Measurements from ENCODE around the gene ARHGAP1.

ARHGAP1 gene

GRCh38 chr11:46701078-46701654 is 747 bp upstream of the ARHGAP1 start:
- Histone ChIP-seq H3K9ac (ENCODE audit: low read depth, low read length) (peak overlapping the region; percentile 99), H3K4me3 (ENCODE audit: low read depth, low read length) (peak overlapping the region; percentile 97), H3K36me3 (ENCODE audit: control insufficient read depth, insufficient read depth, low read length) (peaks cover 35% of the 10 kb centered on the region), H3K9me3 (ENCODE audit: control insufficient read depth, insufficient read depth, low read length) (no peaks in the 10 kb centered on the region), H3K27me3 (ENCODE audit: control insufficient read depth, insufficient read depth, low read length) (no peaks in the 10 kb centered on the region), H3K4me1 (ENCODE audit: control insufficient read depth, insufficient read depth, low read length) (no peaks in the 10 kb centered on the region)

GRCh38 chr11:46698597-46698996 is 1.8 kb downstream of the ARHGAP1 start:
- no peak overlapping the region for H3K9ac ChIP-seq (ENCODE audit: low read depth, low read length)

GRCh38 chr11:46697723-46698122 is 2.7 kb downstream of the ARHGAP1 start:
- H3K36me3 ChIP-seq (ENCODE audit: control insufficient read depth, insufficient read depth, low read length), result peaks cover 13% of the 10 kb centered on the region
- peak overlapping the region; percentile 8 for H3K9ac ChIP-seq (ENCODE audit: low read depth, low read length)
- H3K4me1 ChIP-seq (ENCODE audit: control insufficient read depth, insufficient read depth, low read length), result no peaks in the 10 kb centered on the region
- no peaks in the 10 kb centered on the region for H3K27me3 ChIP-seq (ENCODE audit: control insufficient read depth, insufficient read depth, low read length)
- H3K4me3 ChIP-seq (ENCODE audit: low read depth, low read length), result no peak overlapping the region
- no peaks in the 10 kb centered on the region for H3K9me3 ChIP-seq (ENCODE audit: control insufficient read depth, insufficient read depth, low read length)

More at GRCh38 chr11:46698597-46698996, 1.8 kb downstream of the ARHGAP1 start:
- Histone ChIP-seq H3K9me3 (ENCODE audit: control insufficient read depth, insufficient read depth, low read length) (no peaks in the 10 kb centered on the region), H3K27me3 (ENCODE audit: control insufficient read depth, insufficient read depth, low read length) (no peaks in the 10 kb centered on the region), H3K36me3 (ENCODE audit: control insufficient read depth, insufficient read depth, low read length) (peaks cover 20% of the 10 kb centered on the region), H3K4me3 (ENCODE audit: low read depth, low read length) (no peak overlapping the region), H3K4me1 (ENCODE audit: control insufficient read depth, insufficient read depth, low read length) (no peaks in the 10 kb centered on the region)

GRCh38 chr11:46697303-46697702 is 3.1 kb downstream of the ARHGAP1 start:
- Histone ChIP-seq H3K9ac (ENCODE audit: low read depth, low read length) (no peak overlapping the region), H3K27me3 (ENCODE audit: control insufficient read depth, insufficient read depth, low read length) (no peaks in the 10 kb centered on the region), H3K4me3 (ENCODE audit: low read depth, low read length) (no peak overlapping the region)

GRCh38 chr11:46696212-46696558 is 4.2 kb downstream of the ARHGAP1 start:
- H3K9me3 ChIP-seq (ENCODE audit: control insufficient read depth, insufficient read depth, low read length), result no peaks in the 10 kb centered on the region
- H3K4me1 ChIP-seq (ENCODE audit: control insufficient read depth, insufficient read depth, low read length), result no peaks in the 10 kb centered on the region
- no peak overlapping the region for H3K9ac ChIP-seq (ENCODE audit: low read depth, low read length)
- H3K27me3 ChIP-seq (ENCODE audit: control insufficient read depth, insufficient read depth, low read length), result no peaks in the 10 kb centered on the region
- H3K4me3 ChIP-seq (ENCODE audit: low read depth, low read length), result no peak overlapping the region
- peaks cover 11% of the 10 kb centered on the region for H3K36me3 ChIP-seq (ENCODE audit: control insufficient read depth, insufficient read depth, low read length)

More at GRCh38 chr11:46697303-46697702, 3.1 kb downstream of the ARHGAP1 start:
- no peaks in the 10 kb centered on the region for H3K9me3 ChIP-seq (ENCODE audit: control insufficient read depth, insufficient read depth, low read length)
- H3K36me3 ChIP-seq (ENCODE audit: control insufficient read depth, insufficient read depth, low read length), result peaks cover 11% of the 10 kb centered on the region
- H3K4me1 ChIP-seq (ENCODE audit: control insufficient read depth, insufficient read depth, low read length), result no peaks in the 10 kb centered on the region

GRCh38 chr11:46695345-46696211 is 4.8 kb downstream of the ARHGAP1 start:
- Histone ChIP-seq H3K4me1 (ENCODE audit: control insufficient read depth, insufficient read depth, low read length) (no peaks in the 10 kb centered on the region), H3K9me3 (ENCODE audit: control insufficient read depth, insufficient read depth, low read length) (no peaks in the 10 kb centered on the region), H3K9ac (ENCODE audit: low read depth, low read length) (no peak overlapping the region), H3K4me3 (ENCODE audit: low read depth, low read length) (no peak overlapping the region), H3K27me3 (ENCODE audit: control insufficient read depth, insufficient read depth, low read length) (no peaks in the 10 kb centered on the region), H3K36me3 (ENCODE audit: control insufficient read depth, insufficient read depth, low read length) (peaks cover 11% of the 10 kb centered on the region)

GRCh38 chr11:46694607-46695006 is 5.8 kb downstream of the ARHGAP1 start:
- Histone ChIP-seq H3K36me3 (ENCODE audit: control insufficient read depth, insufficient read depth, low read length) (peaks cover 11% of the 10 kb centered on the region), H3K9ac (ENCODE audit: low read depth, low read length) (no peak overlapping the region), H3K27me3 (ENCODE audit: control insufficient read depth, insufficient read depth, low read length) (no peaks in the 10 kb centered on the region), H3K4me1 (ENCODE audit: control insufficient read depth, insufficient read depth, low read length) (no peaks in the 10 kb centered on the region), H3K4me3 (ENCODE audit: low read depth, low read length) (no peak overlapping the region), H3K9me3 (ENCODE audit: control insufficient read depth, insufficient read depth, low read length) (no peaks in the 10 kb centered on the region)

- Histone ChIP-seq H3K4me3 (ENCODE audit: low read depth, low read length) (no peak overlapping the region), H3K27me3 (ENCODE audit: control insufficient read depth, insufficient read depth, low read length) (no peaks in the 10 kb centered on the region), H3K9ac (ENCODE audit: low read depth, low read length) (no peak overlapping the region), H3K9me3 (ENCODE audit: control insufficient read depth, insufficient read depth, low read length) (no peaks in the 10 kb centered on the region), H3K36me3 (ENCODE audit: control insufficient read depth, insufficient read depth, low read length) (peaks cover 11% of the 10 kb centered on the region), H3K4me1 (ENCODE audit: control insufficient read depth, insufficient read depth, low read length) (no peaks in the 10 kb centered on the region)
Observed at GRCh38 chr11:46694072-46694471, 6.3 kb downstream of the ARHGAP1 start.

- Histone ChIP-seq H3K9ac (ENCODE audit: low read depth, low read length) (no peak overlapping the region), H3K27me3 (ENCODE audit: control insufficient read depth, insufficient read depth, low read length) (no peaks in the 10 kb centered on the region), H3K36me3 (ENCODE audit: control insufficient read depth, insufficient read depth, low read length) (peaks cover 11% of the 10 kb centered on the region), H3K4me1 (ENCODE audit: control insufficient read depth, insufficient read depth, low read length) (no peaks in the 10 kb centered on the region), H3K4me3 (ENCODE audit: low read depth, low read length) (no peak overlapping the region), H3K9me3 (ENCODE audit: control insufficient read depth, insufficient read depth, low read length) (no peaks in the 10 kb centered on the region)
Observed at GRCh38 chr11:46693597-46694012, 6.8 kb downstream of the ARHGAP1 start.

- no peaks in the 10 kb centered on the region for H3K9me3 ChIP-seq (ENCODE audit: control insufficient read depth, insufficient read depth, low read length)
- H3K36me3 ChIP-seq (ENCODE audit: control insufficient read depth, insufficient read depth, low read length), result peaks cover 13% of the 10 kb centered on the region
Observed at GRCh38 chr11:46692450-46692849, 8.0 kb downstream of the ARHGAP1 start.

GRCh38 chr11:46690702-46691101 is 9.7 kb downstream of the ARHGAP1 start:
- Histone ChIP-seq H3K4me1 (ENCODE audit: control insufficient read depth, insufficient read depth, low read length) (no peaks in the 10 kb centered on the region), H3K4me3 (ENCODE audit: low read depth, low read length) (no peak overlapping the region), H3K9ac (ENCODE audit: low read depth, low read length) (no peak overlapping the region), H3K9me3 (ENCODE audit: control insufficient read depth, insufficient read depth, low read length) (no peaks in the 10 kb centered on the region), H3K36me3 (ENCODE audit: control insufficient read depth, insufficient read depth, low read length) (peaks cover 21% of the 10 kb centered on the region), H3K27me3 (ENCODE audit: control insufficient read depth, insufficient read depth, low read length) (no peaks in the 10 kb centered on the region)

More at GRCh38 chr11:46692450-46692849, 8.0 kb downstream of the ARHGAP1 start:
- H3K9ac ChIP-seq (ENCODE audit: low read depth, low read length), result no peak overlapping the region
- no peaks in the 10 kb centered on the region for H3K27me3 ChIP-seq (ENCODE audit: control insufficient read depth, insufficient read depth, low read length)
- H3K4me3 ChIP-seq (ENCODE audit: low read depth, low read length), result no peak overlapping the region
- H3K4me1 ChIP-seq (ENCODE audit: control insufficient read depth, insufficient read depth, low read length), result no peaks in the 10 kb centered on the region
